GM12801 (cell line): ENCODE results near the gene DOCK9.

Experiments
- TF ChIP-seq, protein P1 (sequence below): IDR thresholded peaks from one replicate; pipeline ENCODE4 v1.5.1; 2011; ENCODE audit warnings: control low read depth; ENCODE audit not compliant: insufficient read length; ENCODE audit errors: extremely low read depth

The DOCK9 gene

DNA sequence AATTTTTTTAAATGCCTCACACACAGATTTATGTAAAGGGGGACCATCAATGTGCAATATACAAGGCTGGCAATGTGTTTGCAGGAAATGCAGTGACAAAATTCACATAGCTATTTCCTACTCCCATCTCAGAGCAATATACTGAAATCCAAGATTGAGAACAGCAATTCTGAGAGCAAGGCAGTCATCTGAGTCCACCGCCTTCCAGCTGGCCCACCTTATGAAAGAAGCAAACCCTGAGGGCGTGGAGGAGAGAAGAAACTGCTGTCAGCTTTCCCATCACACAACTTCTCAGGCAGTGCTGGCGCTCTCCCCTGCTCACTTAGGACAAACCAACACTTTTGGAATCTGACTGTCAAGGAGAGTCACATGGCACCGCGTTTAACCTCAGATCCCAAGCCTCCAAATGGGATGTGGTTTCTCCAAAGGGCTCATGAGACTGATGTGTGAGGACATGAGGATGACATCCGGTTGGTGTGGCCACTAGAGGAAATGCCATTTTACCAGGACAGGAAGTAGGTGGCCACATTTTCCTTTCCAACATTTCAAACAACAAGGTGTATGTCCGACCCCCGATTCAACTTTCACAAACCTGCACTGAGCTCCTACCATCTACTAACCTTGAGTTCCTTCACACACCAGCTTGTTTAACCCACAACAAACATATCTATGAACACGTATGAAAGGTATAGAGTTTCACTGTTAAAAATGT is 3.7 kb upstream of the DOCK9 start:
- TF ChIP-seq, protein P1, sequence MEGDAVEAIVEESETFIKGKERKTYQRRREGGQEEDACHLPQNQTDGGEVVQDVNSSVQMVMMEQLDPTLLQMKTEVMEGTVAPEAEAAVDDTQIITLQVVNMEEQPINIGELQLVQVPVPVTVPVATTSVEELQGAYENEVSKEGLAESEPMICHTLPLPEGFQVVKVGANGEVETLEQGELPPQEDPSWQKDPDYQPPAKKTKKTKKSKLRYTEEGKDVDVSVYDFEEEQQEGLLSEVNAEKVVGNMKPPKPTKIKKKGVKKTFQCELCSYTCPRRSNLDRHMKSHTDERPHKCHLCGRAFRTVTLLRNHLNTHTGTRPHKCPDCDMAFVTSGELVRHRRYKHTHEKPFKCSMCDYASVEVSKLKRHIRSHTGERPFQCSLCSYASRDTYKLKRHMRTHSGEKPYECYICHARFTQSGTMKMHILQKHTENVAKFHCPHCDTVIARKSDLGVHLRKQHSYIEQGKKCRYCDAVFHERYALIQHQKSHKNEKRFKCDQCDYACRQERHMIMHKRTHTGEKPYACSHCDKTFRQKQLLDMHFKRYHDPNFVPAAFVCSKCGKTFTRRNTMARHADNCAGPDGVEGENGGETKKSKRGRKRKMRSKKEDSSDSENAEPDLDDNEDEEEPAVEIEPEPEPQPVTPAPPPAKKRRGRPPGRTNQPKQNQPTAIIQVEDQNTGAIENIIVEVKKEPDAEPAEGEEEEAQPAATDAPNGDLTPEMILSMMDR, result no peak

GRCh38 chr13:98979012-98979660 is 1.3 kb upstream of the DOCK9 start:
- TF ChIP-seq, protein P1, result no peak

DNA sequence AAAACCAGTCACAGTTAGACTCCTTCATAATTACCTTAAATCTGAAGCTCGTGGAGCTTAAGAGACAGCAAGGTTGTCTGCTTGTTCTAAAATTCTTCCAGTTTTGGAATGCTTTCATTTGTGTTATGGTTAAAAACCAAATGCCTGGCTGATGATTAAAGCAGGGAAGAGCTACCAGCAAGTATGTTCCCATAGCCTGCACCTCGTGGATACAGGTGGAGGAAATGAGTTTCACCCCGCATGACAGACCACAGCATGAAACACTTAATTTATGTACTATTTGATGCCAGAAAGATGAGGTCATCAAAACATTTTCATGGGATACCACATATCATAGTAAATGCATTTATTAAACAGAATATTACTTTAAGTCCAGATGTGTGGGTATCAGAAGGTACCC is 416 bp upstream of the DOCK9 start:
- TF ChIP-seq, protein P1, result no peak

- TF ChIP-seq, protein P1, result no peak
Observed at GRCh38 chr13:98976941-98977340, 923 bp downstream of the DOCK9 start.

DNA sequence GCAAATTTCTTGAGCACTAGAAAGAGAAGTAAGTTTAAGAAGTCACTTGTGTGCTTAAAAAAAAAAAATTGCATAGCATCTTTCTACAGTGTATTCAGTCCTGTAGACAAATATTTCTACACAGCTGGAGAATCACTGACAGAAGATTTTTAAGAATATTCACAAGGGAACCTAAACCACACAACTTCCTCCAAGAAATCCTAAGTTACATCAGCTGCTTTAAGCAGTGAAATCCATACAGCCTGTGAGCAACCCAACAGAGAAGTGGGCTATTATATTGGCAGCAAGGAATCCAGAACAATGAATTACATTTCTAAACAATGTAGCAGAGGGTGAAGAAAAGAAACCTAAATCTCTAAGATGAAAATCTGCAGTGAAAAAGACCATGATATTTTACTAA is 1.5 kb downstream of the DOCK9 start:
- TF ChIP-seq, protein P1, result no peak

- TF ChIP-seq, protein P1, result no peak
Observed at GRCh38 chr13:98975822-98976261, 2.0 kb downstream of the DOCK9 start.

DNA sequence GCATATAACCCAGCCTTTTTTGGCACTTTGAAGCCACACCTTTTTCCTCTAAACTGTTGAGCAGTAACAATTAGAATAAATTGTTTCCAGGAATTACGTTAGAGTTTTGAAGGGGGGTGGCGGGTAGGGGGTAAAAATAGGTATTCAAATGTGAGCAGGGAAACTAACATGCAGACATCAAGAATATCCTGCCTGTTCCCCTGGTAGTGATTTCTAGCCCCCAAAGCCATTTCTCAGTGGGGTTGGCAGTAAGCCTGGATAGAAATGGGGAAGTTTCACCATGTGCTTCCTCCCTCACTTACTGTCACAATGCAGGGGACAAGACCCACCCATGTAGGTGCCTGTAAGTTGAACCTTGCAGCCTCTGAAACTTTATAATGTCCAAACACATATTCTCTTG is 3.8 kb downstream of the DOCK9 start:
- TF ChIP-seq, protein P1, result no peak
